ENCODE measurements around the gene TNFRSF25. TPM values are rescaled to one million over a fixed set of nuclear protein-coding genes. Genes with fewer than 3 reads are reported as not detected.

Gene TNFRSF25
- total and polyA plus RNA-seq, 2 donors from 2014 or later, result 7.6 to 13.8 TPM

GRCh38 chr1:6488602-6489382 lies 22.8 kb upstream of the TNFRSF25 start:
- Histone ChIP-seq H3K9me3 (ENCODE audit: control insufficient read depth in 2 of 3, insufficient read depth in 1 of 3, low read length in 3 of 3) (no peaks in the 10 kb centered on the region), H3K4me1 (ENCODE audit: control insufficient read depth in 2 of 3, insufficient read depth in 2 of 3, low read depth in 1 of 3, low read length in 3 of 3) (peaks cover 0 to 22% (median 0%) of the 10 kb centered on the region in 3 donors), H3K9ac (ENCODE audit: low read length in 3 of 3) (no peak overlapping the region), H3K36me3 (ENCODE audit: control insufficient read depth in 2 of 3, insufficient read depth in 3 of 3, low read length in 3 of 3) (no peaks in the 10 kb centered on the region), H3K4me3 (ENCODE audit: low read length in 3 of 3) (no peak overlapping the region), H3K27me3 (ENCODE audit: control insufficient read depth, insufficient read depth, low read length) (no peaks in the 10 kb centered on the region), H3K27ac (ENCODE audit: low read depth in 2 of 2, low read length in 2 of 2) (no peak overlapping the region)
- DNase-seq, result peak in 4 of 5 donors; percentile 64 to 88 (median 70)
- no peak for FAIRE-seq
- intact Hi-C loops (cut with DNase I), result no loop called here
- no peak for TF ChIP-seq CTCF (IDR thresholded peaks at IDR 0.05; ENCODE audit: borderline replicate concordance, extremely low read depth, insufficient read depth)

GRCh38 chr1:6487804-6488484 lies 22.0 kb upstream of the TNFRSF25 start:
- no peak overlapping the region for H3K27ac ChIP-seq (ENCODE audit: low read depth in 2 of 2, low read length in 2 of 2)
- H3K9ac ChIP-seq (ENCODE audit: low read length in 3 of 3), result no peak overlapping the region
- FAIRE-seq (no peak), DNase-seq (no peak)
- H3K4me3 ChIP-seq (ENCODE audit: low read length in 3 of 3), result no peak overlapping the region
- no peaks in the 10 kb centered on the region for H3K27me3 ChIP-seq (ENCODE audit: control insufficient read depth, insufficient read depth, low read length)
- TF ChIP-seq CTCF (IDR thresholded peaks at IDR 0.05; ENCODE audit: borderline replicate concordance, extremely low read depth, insufficient read depth), result no peak
- peaks cover 0 to 25% (median 0%) of the 10 kb centered on the region in 3 donors for H3K4me1 ChIP-seq (ENCODE audit: control insufficient read depth in 2 of 3, insufficient read depth in 2 of 3, low read depth in 1 of 3, low read length in 3 of 3)
- no peaks in the 10 kb centered on the region for H3K9me3 ChIP-seq (ENCODE audit: control insufficient read depth in 2 of 3, insufficient read depth in 1 of 3, low read length in 3 of 3)
- intact Hi-C loops (cut with DNase I), result no loop called here
- no peaks in the 10 kb centered on the region for H3K36me3 ChIP-seq (ENCODE audit: control insufficient read depth in 2 of 3, insufficient read depth in 3 of 3, low read length in 3 of 3)

- Histone ChIP-seq H3K9ac (ENCODE audit: low read length in 3 of 3) (no peak overlapping the region), H3K27ac (ENCODE audit: low read depth in 2 of 2, low read length in 2 of 2) (no peak overlapping the region), H3K4me3 (ENCODE audit: low read length in 3 of 3) (peak overlapping the region in 1 of 3 donors; percentile 6), H3K36me3 (ENCODE audit: control insufficient read depth in 2 of 3, insufficient read depth in 3 of 3, low read length in 3 of 3) (no peaks in the 10 kb centered on the region), H3K9me3 (ENCODE audit: control insufficient read depth in 2 of 3, insufficient read depth in 1 of 3, low read length in 3 of 3) (no peaks in the 10 kb centered on the region), H3K4me1 (ENCODE audit: control insufficient read depth in 2 of 3, insufficient read depth in 2 of 3, low read depth in 1 of 3, low read length in 3 of 3) (peaks cover 0 to 19% (median 0%) of the 10 kb centered on the region in 3 donors), H3K27me3 (ENCODE audit: control insufficient read depth, insufficient read depth, low read length) (no peaks in the 10 kb centered on the region)
- no peak for FAIRE-seq
- DNase-seq, result peak; percentile 93 to 96 (median 94)
- TF ChIP-seq CTCF (IDR thresholded peaks at IDR 0.05; ENCODE audit: borderline replicate concordance, extremely low read depth, insufficient read depth), result peak; percentile 87
- intact Hi-C loops (cut with DNase I), result no loop called here
These were observed 20.5 kb upstream of the TNFRSF25 start for GRCh38 chr1:6486433-6487011.
